HuH-7.5 (cell line): ENCODE data around the gene NRG2.
A peak's percentile ranks its signal among the peaks of the same experiment; 100 is the strongest.

Experiments used
- DNase-seq: peaks from one replicate; pipeline ENCODE4 v3.0.0; 2011; ENCODE audit warnings: low spot score

NRG2 gene

GRCh38 chr5:139854953-139855352 lies 188.1 kb downstream of the NRG2 start:
- no peak for DNase-seq

DNA sequence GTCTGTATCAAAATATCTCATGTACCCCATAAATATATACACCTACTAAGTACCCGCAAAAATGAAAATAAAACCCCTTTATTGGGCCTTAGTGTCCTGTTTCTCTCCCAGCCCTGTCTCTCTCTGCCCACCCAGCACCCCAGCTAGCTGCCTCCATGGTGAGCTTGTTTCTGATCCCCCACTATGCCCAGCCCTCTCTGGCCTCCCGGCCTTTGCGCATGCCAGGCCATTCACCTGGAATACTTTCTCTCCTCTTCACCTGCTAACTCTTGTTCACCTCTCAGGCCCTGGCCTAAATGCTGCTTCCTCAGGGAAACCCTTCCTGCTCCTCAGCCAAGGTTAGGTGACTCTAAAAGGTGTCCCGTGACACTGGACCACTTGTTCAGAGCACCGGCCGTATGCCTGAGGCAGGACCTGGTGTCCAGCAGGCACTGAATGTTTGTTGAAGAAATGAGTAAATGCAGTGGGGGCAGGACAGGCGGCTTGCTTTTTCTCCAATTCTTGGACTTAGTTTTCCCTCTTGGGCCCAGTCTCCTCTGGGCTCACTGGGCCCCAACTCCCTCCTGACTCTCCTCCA lies 189.0 kb downstream of the NRG2 start:
- no peak for DNase-seq

DNA sequence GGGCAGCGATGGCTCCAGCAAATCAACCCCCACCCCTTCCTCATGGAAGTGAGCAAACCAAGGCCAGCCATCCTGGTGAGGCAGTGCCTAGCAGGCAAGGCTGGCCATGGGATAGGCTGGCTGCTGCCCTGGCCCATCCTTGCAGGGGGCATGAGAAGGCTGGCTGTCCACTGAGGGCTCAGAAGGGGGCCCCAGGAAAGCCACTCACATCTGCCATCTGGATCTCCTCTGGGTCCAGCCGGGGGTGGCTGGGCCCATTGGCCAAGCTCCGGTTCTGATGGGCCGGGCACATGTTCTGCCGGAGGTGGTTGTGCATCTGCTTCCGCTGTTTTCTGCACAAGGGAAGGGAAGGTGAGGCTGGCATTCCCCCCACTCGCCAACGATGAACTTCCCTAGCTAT lies 190.4 kb downstream of the NRG2 start:
- no peak for DNase-seq

DNA sequence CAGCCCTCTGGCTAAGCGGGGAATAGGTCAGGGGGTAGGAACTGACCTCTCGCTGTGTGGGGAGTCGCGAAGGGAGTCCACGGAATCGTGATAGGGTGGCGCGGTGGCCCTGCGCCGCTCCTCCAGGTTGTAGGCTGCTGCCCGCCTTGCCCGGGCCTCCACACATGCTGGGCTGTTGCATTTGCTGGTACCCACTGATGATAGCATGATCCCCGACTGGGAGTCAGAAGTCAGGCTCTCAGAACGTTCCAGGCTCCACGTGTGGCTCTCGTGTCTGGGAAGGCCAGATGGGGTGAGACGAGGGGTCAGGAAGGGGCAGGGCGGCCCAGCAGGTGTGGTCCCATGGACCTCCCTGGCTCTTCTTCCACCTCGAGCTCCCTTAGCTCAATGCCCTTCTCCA lies 191.5 kb downstream of the NRG2 start:
- no peak for DNase-seq

GRCh38 chr5:139850423-139851016 lies 192.6 kb downstream of the NRG2 start:
- no peak for DNase-seq

DNA sequence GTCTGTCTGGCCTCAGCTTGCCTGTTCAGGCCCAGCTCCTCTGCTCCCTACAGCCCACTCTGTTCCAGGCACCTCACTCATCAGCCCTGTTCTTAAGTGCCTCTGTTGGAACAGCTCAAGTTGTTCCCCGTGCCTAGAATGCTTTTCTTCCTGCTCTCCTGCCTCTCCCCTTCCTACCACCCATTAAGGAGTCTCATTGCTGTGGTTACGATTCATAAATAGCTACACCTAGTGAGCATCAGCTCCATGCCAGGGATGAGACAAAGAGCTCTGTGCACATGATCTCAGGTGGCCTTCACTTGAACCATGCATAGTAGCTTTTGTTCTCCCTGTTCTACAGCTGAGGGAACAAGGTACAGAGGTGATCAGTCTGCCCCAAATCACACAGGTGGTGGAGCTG lies 193.2 kb downstream of the NRG2 start:
- DNase-seq = no peak

GRCh38 chr5:139849501-139849900 lies 193.6 kb downstream of the NRG2 start:
- DNase-seq = no peak

DNA sequence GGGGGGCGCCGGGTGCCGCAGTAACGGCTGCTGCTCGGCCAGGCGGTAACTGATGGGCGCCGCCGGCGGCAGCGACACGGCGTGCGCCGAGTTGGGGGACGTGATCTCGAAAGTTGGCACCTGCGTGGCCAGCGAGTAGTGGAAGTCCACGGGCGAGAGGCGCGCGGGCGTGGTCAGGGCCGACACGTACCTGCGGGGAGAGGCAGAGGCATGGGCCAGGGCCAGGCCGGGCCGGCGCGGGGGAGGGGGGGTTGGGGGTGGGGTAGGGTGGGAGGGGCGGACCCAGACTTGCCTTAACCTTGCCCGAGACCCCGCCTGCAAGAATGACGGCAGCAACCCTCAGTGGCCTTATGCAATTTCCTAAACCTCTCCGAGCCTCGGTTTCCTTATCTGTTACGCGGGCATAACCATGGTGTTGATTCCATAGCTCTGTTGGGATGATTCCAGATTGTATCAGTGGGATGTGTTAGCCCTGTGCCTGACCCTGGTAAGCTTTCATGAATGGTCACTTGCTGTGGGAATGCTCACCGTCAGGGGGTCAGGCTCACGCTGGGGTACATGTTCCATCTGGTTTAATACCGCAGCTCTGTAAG lies 194.5 kb downstream of the NRG2 start:
- no peak for DNase-seq

DNA sequence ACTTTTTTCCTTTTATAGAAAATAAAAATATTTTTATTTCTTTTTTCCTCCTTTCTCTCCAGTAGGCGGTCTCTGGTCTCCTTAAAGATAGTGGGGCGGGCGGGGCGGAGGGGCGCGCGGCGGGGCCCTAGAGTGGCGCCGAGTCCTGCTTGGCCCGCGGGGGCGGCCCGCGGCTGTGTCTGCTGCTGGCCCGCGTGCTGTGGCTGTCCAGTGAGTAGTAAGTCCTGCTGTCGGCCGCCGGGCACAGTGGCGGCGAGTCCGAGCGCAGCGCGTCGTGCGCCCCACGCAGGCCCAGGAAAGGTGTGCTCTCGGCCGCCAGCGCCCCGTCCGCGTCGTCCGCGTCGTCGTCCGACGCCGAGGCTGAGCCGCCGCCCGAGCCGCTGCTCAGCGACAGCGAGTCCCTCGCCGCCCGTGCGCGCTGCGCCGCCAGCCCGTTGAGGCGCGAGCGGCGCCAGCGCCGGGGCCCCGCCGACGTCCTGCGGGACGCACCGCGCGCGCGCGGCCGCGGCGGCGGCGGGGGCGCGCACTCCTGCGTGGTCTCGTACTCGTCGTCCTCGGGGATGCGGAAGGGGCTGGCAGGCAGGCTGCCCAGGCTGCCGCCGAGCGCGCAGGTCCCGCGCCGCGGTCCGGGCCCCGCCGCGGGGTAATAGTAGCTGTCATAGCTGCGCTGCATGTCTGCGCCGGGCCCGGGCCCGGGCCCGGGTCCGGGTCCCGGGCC lies 195.2 kb downstream of the NRG2 start:
- DNase-seq = peak; percentile 71

DNA sequence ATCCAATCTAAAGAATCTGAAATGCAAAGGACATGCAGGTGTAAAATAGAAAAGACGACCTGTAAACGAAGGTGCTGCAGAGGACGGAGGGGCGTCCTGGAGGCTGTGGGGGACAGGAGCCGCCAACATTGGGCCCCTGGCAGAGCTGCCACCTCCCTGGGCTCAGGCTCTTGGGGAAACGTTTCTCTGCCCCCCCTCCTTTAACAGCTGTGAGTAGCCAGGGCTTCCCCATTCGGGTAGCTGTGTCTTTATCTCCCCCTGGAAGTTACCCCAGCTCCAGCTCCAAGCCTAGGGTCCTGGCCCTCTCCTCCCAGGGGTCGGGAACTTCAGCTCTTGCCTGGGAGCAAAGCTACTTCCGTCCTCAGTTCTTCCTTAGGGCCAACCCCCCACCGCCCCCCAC lies 196.0 kb downstream of the NRG2 start:
- DNase-seq = no peak

DNA sequence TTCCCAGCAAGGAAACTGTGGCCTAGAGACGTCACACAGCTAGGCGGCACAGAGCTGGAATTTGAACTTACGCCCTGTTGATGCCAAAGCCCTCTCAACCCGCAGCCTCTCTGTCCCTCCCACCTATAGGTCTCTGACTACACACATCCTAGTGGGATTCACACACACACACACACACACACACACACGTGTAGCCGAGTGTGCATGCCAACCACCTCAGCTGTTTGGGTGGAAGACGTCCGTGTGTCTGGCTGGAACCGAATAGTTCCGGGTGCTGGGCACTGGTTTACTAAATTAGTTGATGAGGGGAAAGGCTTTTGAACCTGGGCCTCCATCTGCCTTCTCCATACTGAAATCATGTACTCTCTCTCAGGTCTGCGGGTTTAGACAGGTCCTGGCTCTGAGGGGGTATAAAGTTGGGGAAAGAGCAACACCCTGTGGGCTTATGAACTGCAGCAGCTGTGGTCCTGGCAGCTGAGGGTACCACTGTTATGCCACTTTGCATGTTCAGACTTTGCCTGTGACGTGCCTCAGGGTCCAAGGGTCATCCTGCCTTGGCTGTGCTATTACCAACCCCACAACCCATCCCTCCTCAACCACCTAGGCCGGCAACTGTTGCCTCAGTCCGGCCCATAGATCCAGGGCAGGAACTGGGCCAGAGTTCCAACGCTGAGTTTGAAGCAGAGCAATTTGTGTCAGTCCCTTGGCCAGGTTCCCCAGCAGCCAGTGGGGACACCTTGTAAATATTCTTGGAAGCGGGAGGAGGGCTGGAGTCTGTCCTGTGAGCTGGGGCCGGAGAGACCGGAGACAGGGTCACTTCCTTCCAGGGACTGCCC lies 197.0 kb downstream of the NRG2 start:
- DNase-seq = no peak

DNA sequence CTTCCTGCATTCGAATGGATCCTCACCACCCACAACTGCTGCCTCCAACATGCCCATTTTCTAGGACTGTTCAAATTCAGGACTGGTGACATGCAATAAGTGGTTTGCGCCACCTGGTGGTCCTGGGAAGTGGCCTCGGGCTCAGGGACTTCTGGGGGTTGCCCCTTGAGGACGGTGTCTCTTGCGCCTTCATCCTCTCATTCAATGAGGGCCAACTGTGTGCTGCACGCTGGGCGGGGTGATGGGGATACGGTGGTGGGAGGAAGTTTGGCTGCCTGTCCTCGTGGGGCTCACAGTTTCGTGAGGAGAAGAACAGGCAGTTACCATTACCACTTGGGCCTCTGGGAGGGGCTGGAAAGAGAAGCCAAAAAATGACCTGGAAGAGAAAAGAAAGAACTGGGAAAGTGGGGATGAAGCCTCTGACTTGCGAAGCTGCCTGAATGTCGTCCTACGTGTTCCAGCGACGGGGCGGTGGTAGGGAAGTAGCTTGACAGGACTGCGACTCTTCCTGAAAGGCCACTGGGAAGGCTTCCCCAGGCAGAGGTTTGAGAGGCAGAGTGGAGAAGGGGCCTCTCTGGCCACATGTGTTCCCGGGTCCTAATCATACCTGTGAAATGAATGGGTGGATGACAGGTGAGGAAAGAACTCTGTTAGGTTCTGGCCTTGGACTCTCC lies 198.5 kb downstream of the NRG2 start:
- peak; percentile 80 for DNase-seq

DNA sequence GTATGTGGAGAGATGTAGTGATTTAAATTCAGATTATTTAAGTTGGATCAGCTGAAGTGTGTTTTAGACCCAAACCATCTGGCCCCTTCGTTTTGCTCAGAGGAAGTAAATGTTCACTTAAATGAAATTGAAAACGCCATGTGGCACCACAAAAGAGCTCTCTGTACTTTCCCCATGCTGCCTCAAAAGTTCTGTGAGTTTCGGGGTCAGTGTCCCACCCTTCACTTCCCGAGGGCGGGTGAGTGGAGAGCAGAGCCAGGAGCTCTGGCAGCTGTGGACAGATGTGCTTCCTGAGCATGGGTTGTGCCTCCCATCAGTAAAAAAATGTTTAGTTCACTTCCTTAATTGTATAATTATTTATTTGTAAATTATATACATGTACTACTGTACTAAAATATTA lies 199.1 kb downstream of the NRG2 start:
- DNase-seq = no peak

GRCh38 chr5:139842321-139842720 lies 200.8 kb downstream of the NRG2 start:
- no peak for DNase-seq

- DNase-seq = no peak
Measured at GRCh38 chr5:139841549-139841948, 201.6 kb downstream of the NRG2 start.

GRCh38 chr5:139839918-139840317 lies 203.2 kb downstream of the NRG2 start:
- DNase-seq = no peak

DNA sequence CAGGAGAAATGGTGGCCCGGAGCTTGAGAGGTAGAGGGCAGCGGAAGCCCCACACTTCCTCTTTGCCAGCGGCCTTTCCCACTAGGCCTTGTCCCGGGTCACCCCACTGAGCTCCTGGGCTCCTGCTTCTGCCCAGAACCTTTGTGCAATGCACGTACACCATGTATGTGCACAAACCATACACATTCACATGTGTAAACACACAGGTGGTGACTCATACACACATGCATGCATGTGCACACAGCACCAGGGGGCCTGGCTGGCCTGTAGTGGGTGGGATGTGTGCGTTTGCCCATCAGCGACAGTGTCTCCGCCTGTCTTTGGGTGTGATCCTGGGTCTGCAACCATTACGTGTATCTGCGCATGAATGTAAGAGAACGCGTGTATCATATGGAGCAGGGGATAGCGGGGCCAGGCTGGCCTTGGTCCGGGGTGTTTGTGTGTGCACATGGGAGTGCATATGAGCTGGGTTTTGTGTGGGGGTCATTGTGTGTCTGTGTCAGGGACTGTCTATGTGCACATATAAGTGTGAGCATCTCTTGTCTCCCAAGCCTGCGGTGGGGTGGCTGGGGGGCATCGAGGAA lies 203.8 kb downstream of the NRG2 start:
- DNase-seq = no peak

DNA sequence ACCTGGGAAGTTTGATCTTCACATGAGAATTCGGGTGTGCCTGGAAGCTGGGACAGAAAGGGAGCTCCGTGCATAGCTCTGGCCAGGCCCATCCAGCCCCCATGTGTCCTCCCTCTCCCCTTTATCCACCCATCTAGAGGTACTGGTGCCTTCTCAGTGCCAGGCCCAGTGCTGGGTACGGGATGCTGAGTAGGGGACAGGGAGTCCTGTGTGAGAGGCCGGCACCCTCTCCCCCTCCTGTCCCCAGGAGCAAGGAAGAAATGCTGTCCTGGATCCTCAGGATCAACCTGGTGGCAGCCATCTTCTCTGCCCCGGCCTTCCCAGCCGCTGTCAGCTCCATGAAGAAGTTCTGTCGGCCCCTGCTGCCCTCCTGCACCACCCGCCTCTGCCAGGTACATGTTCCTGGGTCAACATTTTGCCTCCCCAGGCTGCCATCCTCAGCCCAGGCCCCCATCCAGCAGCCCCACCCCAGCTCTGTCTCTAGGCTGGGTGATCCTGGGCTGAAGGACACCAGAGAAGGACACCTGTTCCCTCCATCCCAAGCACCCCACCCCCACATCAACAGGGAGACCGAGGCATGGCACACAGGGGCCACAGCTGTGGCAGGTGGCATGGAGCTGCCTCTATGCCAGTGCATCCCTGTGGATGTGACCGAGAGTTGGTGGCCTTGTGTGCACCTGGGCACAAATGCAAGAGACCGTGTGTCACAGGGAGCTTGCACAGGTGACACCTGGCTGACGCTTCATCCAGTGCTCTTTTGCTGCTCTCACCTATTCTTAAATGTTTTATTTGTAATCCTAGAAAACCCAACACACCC lies 204.5 kb downstream of the NRG2 start:
- DNase-seq = no peak

- DNase-seq = no peak
Measured at GRCh38 chr5:139837711-139838380, 205.3 kb downstream of the NRG2 start.
